ENCODE measurements around the gene TMEM92. TPM values are rescaled to one million over a fixed set of nuclear protein-coding genes. Genes with fewer than 3 reads are reported as not detected.

TMEM92 gene
- total and polyA plus RNA-seq, 5 donors, result not detected

Other genes starting within 250 kb of the TMEM92 start
- 10 to 100 TPM; 22.9 to 32.9 (median 28.4) TPM for gene ITGA3, start 218.4 kb upstream of the TMEM92 start, total RNA-seq
- 21.5 TPM for gene ITGA3, start 218.4 kb upstream of the TMEM92 start, polyA plus RNA-seq
- 100 to 1,000 TPM; 167 to 219 (median 182) TPM for gene PDK2, start 179.1 kb upstream of the TMEM92 start, total RNA-seq
- gene PDK2, start 179.1 kb upstream of the TMEM92 start, polyA plus RNA-seq, result 149 TPM
- gene SAMD14, start 144.3 kb upstream of the TMEM92 start, total RNA-seq, result 1 to 10 TPM; 2.4 to 4.0 (median 3.5) TPM
- gene SAMD14, start 144.3 kb upstream of the TMEM92 start, polyA plus RNA-seq, result 3.3 TPM
- 10 to 100 TPM; 33.2 to 40.7 (median 36.1) TPM for gene PPP1R9B, start 123.8 kb upstream of the TMEM92 start, total RNA-seq
- gene PPP1R9B, start 123.8 kb upstream of the TMEM92 start, polyA plus RNA-seq, result 26.5 TPM
- gene SGCA, start 108.5 kb upstream of the TMEM92 start, total RNA-seq, result 100 to 1,000 TPM; 127 to 150 (median 133) TPM
- gene SGCA, start 108.5 kb upstream of the TMEM92 start, polyA plus RNA-seq, result 156 TPM
- gene COL1A1, start 72.8 kb upstream of the TMEM92 start, total RNA-seq, result 100 to 1,000 TPM in 1 of 4 donors, 10 to 100 TPM in 3; 58.4 to 138 (median 74.3) TPM
- 24.8 TPM for gene COL1A1, start 72.8 kb upstream of the TMEM92 start, polyA plus RNA-seq
- gene XYLT2, start 71.7 kb downstream of the TMEM92 start, total RNA-seq, result 10 to 100 TPM; 15.8 to 19.1 (median 18.3) TPM
- 13.2 TPM for gene XYLT2, start 71.7 kb downstream of the TMEM92 start, polyA plus RNA-seq
- gene MRPL27, start 98.7 kb downstream of the TMEM92 start, total RNA-seq, result 10 to 100 TPM; 74.4 to 93.0 (median 82.0) TPM
- 194 TPM for gene MRPL27, start 98.7 kb downstream of the TMEM92 start, polyA plus RNA-seq
- gene EME1, start 98.8 kb downstream of the TMEM92 start, total RNA-seq, result under 1 TPM in 2 of 4 donors, not detected in 2; 0.46 to 0.59 TPM
- gene EME1, start 98.8 kb downstream of the TMEM92 start, polyA plus RNA-seq, result 0.36 TPM
- 10 to 100 TPM; 22.9 to 62.0 (median 33.3) TPM for gene LRRC59, start 123.1 kb downstream of the TMEM92 start, total RNA-seq
- 22.0 TPM for gene LRRC59, start 123.1 kb downstream of the TMEM92 start, polyA plus RNA-seq
- 100 to 1,000 TPM in 2 of 4 donors, 10 to 100 TPM in 2; 61.1 to 112 (median 96.7) TPM for gene ACSF2, start 151.8 kb downstream of the TMEM92 start, total RNA-seq
- gene ACSF2, start 151.8 kb downstream of the TMEM92 start, polyA plus RNA-seq, result 81.6 TPM
- 1 to 10 TPM in 1 of 4 donors, under 1 TPM in 3; 0.34 to 1.1 (median 0.53) TPM for gene CHAD, start 194.4 kb downstream of the TMEM92 start, total RNA-seq
- gene CHAD, start 194.4 kb downstream of the TMEM92 start, polyA plus RNA-seq, result 0.57 TPM
- 10 to 100 TPM; 27.8 to 38.5 (median 32.3) TPM for gene RSAD1, start 204.4 kb downstream of the TMEM92 start, total RNA-seq
- 23.9 TPM for gene RSAD1, start 204.4 kb downstream of the TMEM92 start, polyA plus RNA-seq
- 1 to 10 TPM in 2 of 4 donors, under 1 TPM in 2; 0.57 to 1.9 (median 0.95) TPM for gene MYCBPAP, start 234.0 kb downstream of the TMEM92 start, total RNA-seq
- 0.88 TPM for gene MYCBPAP, start 234.0 kb downstream of the TMEM92 start, polyA plus RNA-seq